Activated naive CD4-positive, alpha-beta T cell treated with anti-CD3 and anti-CD28 coated beads, Interleukin-2, amount 50 U/mL, for 72 hours (primary cell): ENCODE results near the gene C2. TPM values are rescaled to one million over a fixed set of nuclear protein-coding genes. Genes with fewer than 3 reads are reported as not detected.
"Not testable (repeated sequence)": the region's sequence is repeated elsewhere in the genome, so short reads cannot be mapped to it uniquely, and the experiment has no call there.

Experiments
- ATAC-seq, 2 donors: fragments of 150-1000 bp; cut with Tn5 transposase; 2 replicates each; pipeline ENCODE4 v1.10.0; 2021; ENCODE audit warnings: mild to moderate bottlenecking in 2 of 2, moderate library complexity in 2 of 2
- DNase-seq, 2 donors: peaks; one replicate each; pipeline ENCODE4 v3.0.0; 2021 to 2022; ENCODE audit warnings: low spot score in 2 of 2
- H3K27ac Mint-ChIP-seq, 2 donors: one replicate each; pipeline ENCODE4 v1.8.0; 2022; ENCODE audit warnings: mild to moderate bottlenecking in 2 of 2, mixed read lengths in 2 of 2
- H3K36me3 Mint-ChIP-seq, 2 donors: one replicate each; pipeline ENCODE4 v1.8.0; 2022; ENCODE audit warnings: mixed read lengths in 2 of 2
- H3K9me3 Mint-ChIP-seq, 2 donors: one replicate each; pipeline ENCODE4 v1.8.0; 2022; ENCODE audit warnings: mixed read lengths in 2 of 2
- total RNA-seq, 2 donors: library from RNA; stranded (reverse); gene quantifications; one replicate each; pipeline ENCODE4 v1.2.3, GENCODE V29; 2022

Gene C2
- total RNA-seq, 2 donors from 2014 or later, result 0.53 to 5.2 TPM

DNA sequence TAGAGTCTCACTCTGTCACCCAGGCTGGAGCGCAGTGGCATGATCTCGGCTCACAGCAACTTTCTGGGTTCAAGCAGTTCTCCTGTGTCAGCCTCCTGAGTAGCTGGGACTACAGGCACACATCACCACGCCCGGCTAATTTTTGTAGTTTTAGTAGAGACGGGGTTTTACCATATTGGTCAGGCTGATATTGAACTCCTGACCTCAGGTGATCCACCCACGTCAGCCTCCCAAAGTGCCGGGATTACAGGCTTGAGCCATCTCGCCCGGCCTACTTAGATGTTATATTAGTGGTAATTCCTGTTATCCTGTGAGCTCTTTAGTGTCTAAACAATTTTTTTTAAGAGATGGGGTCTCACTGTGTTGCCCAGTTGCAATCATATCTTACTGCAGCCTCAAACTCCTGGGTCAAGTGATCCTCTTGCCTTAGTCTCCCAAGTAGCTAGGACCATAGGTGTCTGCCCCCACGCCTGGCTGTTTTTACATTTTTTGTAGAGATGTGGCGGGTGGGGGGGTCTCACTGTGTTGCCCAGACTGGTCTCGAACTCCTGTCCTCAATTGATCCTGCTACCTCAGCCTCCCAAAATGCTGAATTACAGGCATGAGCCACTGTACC lies 50.4 kb downstream of the C2 start:
- no peaks in the 10 kb centered on the region for H3K9me3 Mint-ChIP-seq
- H3K27ac Mint-ChIP-seq, result no peak overlapping the region
- no peak for ATAC-seq
- H3K36me3 Mint-ChIP-seq, result peaks cover 0 to 1% of the 10 kb centered on the region in 2 donors
- DNase-seq, result no peak

DNA sequence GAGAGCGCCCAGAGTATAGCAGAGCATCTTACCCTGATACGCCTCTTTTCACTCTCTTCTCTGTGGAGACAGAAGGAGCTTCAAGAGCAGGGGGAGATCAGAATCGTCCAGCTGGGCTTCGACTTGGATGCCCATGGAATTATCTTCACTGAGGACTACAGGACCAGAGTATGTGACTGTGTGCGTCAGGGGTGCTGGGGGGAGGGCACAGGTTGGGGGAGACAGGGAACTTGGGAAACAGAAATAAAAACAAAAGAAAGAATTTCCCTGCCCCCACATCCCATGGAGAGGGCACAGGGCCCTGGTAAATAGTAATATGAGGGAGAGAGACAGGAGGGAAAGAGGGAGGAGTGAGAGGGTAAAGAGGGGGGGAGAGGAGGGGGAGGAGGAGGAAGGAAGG lies 51.3 kb downstream of the C2 start:
- peak overlapping the region; percentile 60 to 84 for H3K27ac Mint-ChIP-seq
- H3K9me3 Mint-ChIP-seq, result no peaks in the 10 kb centered on the region
- no peak for ATAC-seq
- no peaks in the 10 kb centered on the region for H3K36me3 Mint-ChIP-seq
- no peak for DNase-seq

DNA sequence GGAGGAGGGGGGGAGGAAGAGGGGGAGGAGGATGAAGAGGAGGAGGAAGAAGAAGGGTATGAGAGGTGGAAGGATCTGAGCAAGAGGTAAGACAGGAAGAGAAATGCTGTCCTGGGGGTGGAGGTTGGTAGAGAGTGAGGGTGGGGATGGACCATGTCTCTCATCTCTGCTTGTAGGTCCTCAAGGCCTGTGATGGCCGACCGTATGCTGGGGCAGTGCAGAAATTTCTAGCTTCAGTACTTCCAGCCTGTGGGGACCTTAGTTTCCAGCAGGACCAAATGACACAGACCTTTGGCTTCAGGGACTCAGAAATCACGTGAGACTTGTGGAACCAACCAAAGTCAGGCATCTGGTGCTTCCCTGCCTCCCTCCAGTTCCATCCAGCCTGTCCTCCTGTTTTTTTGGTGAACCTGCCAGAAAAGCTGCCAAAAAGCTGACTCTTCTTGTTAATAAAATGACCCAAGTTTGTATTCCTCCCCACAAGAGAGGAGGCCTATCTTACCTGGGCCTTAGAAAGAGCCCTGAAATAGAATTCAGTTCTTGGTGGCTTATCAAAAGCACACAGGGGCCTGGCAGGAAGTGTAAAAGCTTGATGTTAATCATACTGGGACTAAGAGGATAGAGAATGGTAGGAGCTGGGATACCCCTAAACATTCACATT lies 51.9 kb downstream of the C2 start:
- DNase-seq (peak in 1 of 2 donors; percentile 14), ATAC-seq (no peak)
- peak overlapping the region; percentile 73 to 84 for H3K27ac Mint-ChIP-seq
- H3K36me3 Mint-ChIP-seq, result no peaks in the 10 kb centered on the region
- H3K9me3 Mint-ChIP-seq, result no peaks in the 10 kb centered on the region

DNA sequence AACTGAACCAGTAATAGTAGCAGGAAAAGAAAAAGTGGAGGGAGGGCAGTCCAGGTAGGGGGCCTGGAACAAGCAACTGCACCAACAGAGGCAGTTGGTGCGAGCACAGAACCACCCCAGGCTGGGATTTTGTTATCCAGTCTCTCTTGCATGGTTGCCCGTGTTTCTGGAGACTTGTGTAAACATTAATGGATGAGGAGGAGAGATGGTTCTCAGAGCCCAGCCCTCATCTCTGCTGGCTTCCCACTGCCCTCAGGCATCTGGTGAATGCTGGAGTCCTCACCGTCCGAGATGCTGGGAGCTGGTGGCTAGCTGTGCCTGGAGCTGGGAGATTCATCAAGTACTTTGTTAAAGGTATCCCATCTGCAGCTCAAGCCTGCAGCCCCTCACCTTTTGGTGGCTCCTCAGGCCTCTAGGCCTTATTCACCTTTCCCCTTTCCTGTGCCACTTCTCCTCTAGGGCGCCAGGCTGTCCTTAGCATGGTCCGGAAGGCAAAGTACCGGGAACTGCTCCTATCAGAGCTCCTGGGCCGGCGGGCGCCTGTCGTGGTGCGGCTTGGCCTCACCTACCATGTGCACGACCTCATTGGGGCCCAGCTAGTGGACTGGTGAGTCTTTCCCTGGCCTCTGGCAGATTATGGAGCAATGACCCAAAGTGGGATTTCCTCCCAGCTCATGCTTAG lies 52.8 kb downstream of the C2 start:
- peak overlapping the region in 1 of 2 donors; percentile 84 for H3K27ac Mint-ChIP-seq
- H3K9me3 Mint-ChIP-seq, H3K36me3 Mint-ChIP-seq, ATAC-seq: not testable (repeated sequence)
- peak in 1 of 2 donors; percentile 30 for DNase-seq

DNA sequence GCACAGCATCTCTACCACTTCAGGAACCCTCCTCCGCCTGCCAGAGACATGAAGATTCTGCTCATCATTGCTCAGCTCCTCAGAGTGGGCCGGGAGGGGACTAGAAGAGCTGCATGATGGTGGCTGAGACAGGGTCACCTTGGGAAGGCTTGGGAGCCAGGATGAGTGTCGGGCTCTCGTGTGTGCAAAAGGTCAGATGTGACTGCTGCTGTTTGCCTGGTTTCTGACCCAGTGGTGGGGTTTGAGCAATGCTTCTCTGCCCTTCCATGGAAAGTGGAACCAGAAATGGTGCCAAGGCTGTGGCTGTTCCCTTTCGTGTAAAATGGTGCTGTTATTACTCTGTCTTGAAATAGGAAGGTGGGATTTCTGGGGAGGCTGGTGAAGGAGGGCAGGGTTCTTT lies 53.5 kb downstream of the C2 start:
- DNase-seq, ATAC-seq, H3K36me3 Mint-ChIP-seq, H3K27ac Mint-ChIP-seq, H3K9me3 Mint-ChIP-seq: not testable (repeated sequence)

DNA sequence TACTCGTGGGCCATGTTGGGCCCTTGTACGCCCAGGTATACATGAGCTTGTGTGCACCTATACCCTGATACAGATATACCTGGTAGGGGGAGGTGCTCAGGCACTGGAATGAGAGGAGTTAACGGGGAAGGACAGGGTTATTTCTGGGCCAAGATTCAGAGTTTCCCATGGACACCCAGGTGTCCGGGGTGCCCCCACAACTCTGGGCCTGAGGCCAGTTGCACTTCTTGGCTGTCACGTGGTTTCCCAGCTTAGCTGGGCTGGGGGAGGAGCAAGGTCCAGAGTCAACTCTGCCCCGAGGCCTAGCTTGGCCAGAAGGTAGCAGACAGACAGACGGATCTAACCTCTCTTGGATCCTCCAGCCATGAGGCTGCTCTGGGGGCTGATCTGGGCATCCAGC lies 54.2 kb downstream of the C2 start, which contains the start of gene C4A:
C4A (plus strand) TSS at position 314 of the 400 bp plus-strand sequence; CDS start at position 365, 51 bp downstream.
- ATAC-seq, H3K36me3 Mint-ChIP-seq, DNase-seq, H3K9me3 Mint-ChIP-seq, H3K27ac Mint-ChIP-seq: not testable (repeated sequence)

DNA sequence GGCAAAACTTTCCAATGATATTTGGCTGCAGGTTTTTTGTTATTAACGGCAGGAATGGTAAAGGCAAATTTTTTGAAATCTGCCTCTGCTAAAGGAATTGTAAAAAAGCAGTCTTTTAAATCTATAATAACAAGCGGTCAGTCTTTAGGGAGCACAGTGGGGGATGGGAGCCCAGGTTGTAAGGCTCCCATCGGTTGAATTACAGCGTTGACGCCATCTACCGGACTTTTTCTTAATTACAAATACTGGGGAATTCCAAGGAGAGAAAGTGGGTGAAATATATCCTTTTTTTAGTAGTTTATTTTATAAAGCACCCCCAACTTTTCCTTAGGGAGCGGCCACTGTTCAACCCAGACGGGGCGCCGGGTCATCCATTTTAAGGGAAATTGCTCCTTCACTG lies 61.8 kb downstream of the C2 start:
- not testable (repeated sequence) for DNase-seq, H3K9me3 Mint-ChIP-seq, H3K27ac Mint-ChIP-seq, H3K36me3 Mint-ChIP-seq, ATAC-seq

DNA sequence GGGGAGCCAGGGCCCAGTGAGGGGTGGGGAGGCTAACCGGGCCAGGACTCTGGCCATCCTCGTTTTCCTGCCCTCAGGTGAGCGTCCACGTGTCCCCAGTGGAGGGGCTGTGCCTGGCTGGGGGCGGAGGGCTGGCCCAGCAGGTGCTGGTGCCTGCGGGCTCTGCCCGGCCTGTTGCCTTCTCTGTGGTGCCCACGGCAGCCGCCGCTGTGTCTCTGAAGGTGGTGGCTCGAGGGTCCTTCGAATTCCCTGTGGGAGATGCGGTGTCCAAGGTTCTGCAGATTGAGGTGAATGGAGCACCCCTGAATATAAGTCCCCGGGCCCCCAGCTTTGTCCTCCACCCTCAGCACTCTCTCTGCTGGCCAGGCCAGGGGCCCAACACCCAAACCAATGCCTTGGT lies 66.9 kb downstream of the C2 start:
- DNase-seq, H3K9me3 Mint-ChIP-seq, H3K27ac Mint-ChIP-seq, ATAC-seq, H3K36me3 Mint-ChIP-seq: not testable (repeated sequence)

Other genes starting within 250 kb of the C2 start
- gene LY6G5C, start 246.7 kb upstream of the C2 start, total RNA-seq, result 1 to 10 TPM; 1.8 to 4.1 TPM
- gene ABHD16A, start 224.4 kb upstream of the C2 start, total RNA-seq, result 10 to 100 TPM; 33.1 to 46.8 TPM
- not detected for gene LY6G6F, start 220.9 kb upstream of the C2 start, total RNA-seq
- not detected for gene LY6G6D, start 212.4 kb upstream of the C2 start, total RNA-seq
- not detected for gene LY6G6C, start 206.0 kb upstream of the C2 start, total RNA-seq
- not detected for gene MPIG6B, start 204.3 kb upstream of the C2 start, total RNA-seq
- gene DDAH2, start 198.4 kb upstream of the C2 start, total RNA-seq, result 10 to 100 TPM in 1 of 2 donors, 1 to 10 TPM in 1; 6.7 to 42.6 TPM
- 100 to 1,000 TPM; 440 to 455 TPM for gene CLIC1, start 191.2 kb upstream of the C2 start, total RNA-seq
- gene MSH5, start 187.7 kb upstream of the C2 start, total RNA-seq, result 100 to 1,000 TPM; 116 to 158 TPM
- gene SAPCD1, start 165.1 kb upstream of the C2 start, total RNA-seq, result 10 to 100 TPM; 13.3 to 21.3 TPM
- 1 to 10 TPM in 1 of 2 donors, under 1 TPM in 1; 0.68 to 2.6 TPM for gene VWA7, start 150.4 kb upstream of the C2 start, total RNA-seq
- gene VARS1, start 132.0 kb upstream of the C2 start, total RNA-seq, result 100 to 1,000 TPM in 1 of 2 donors, 10 to 100 TPM in 1; 57.7 to 127 TPM
- gene LSM2, start 120.8 kb upstream of the C2 start, total RNA-seq, result 100 to 1,000 TPM; 150 to 173 TPM
- 1 to 10 TPM; 2.3 to 2.8 TPM for gene HSPA1L, start 112.4 kb upstream of the C2 start, total RNA-seq
- gene HSPA1A, start 112.2 kb upstream of the C2 start, total RNA-seq, result 10 to 100 TPM; 55.1 to 79.8 TPM
- gene HSPA1B, start 100.0 kb upstream of the C2 start, total RNA-seq, result 100 to 1,000 TPM in 1 of 2 donors, 10 to 100 TPM in 1; 53.8 to 171 TPM
- gene NEU1, start 64.9 kb upstream of the C2 start, total RNA-seq, result 10 to 100 TPM; 18.6 to 48.8 TPM
- gene SLC44A4, start 48.7 kb upstream of the C2 start, total RNA-seq, result under 1 TPM in 1 of 2 donors, not detected in 1; 0.29 TPM
- gene EHMT2, start 30.0 kb upstream of the C2 start, total RNA-seq, result 10 to 100 TPM; 40.1 to 58.5 TPM
- 1 to 10 TPM; 1.3 to 2.4 TPM for gene ZBTB12, start 25.6 kb upstream of the C2 start, total RNA-seq
- 1 to 10 TPM; 1.9 to 3.6 TPM for gene CFB, start 18.4 kb downstream of the C2 start, total RNA-seq
- gene NELFE, start 31.3 kb downstream of the C2 start, total RNA-seq, result 10 to 100 TPM; 69.7 to 70.9 TPM
- gene SKIC2, start 31.5 kb downstream of the C2 start, total RNA-seq, result 100 to 1,000 TPM in 1 of 2 donors, 10 to 100 TPM in 1; 91.8 to 115 TPM
- 10 to 100 TPM; 16.2 to 18.5 TPM for gene DXO, start 44.4 kb downstream of the C2 start, total RNA-seq
- 1 to 10 TPM; 4.1 to 8.1 TPM for gene C4A, start 54.3 kb downstream of the C2 start, total RNA-seq
- 1 to 10 TPM; 3.9 to 5.2 TPM for gene C4B, start 87.1 kb downstream of the C2 start, total RNA-seq
- under 1 TPM; 0.32 to 0.49 TPM for gene CYP21A2, start 110.7 kb downstream of the C2 start, total RNA-seq
- gene TNXB, start 181.6 kb downstream of the C2 start, total RNA-seq, result 10 to 100 TPM; 10.1 to 30.4 TPM
- 100 to 1,000 TPM in 1 of 2 donors, 10 to 100 TPM in 1; 87.5 to 101 TPM for gene ATF6B, start 200.5 kb downstream of the C2 start, total RNA-seq
- 10 to 100 TPM in 1 of 2 donors, 1 to 10 TPM in 1; 9.3 to 15.8 TPM for gene FKBPL, start 202.6 kb downstream of the C2 start, total RNA-seq
- under 1 TPM; 0.77 to 0.84 TPM for gene PRRT1, start 224.2 kb downstream of the C2 start, total RNA-seq
- 10 to 100 TPM; 13.6 to 18.7 TPM for gene PPT2, start 226.4 kb downstream of the C2 start, total RNA-seq
- gene EGFL8, start 236.9 kb downstream of the C2 start, total RNA-seq, result 10 to 100 TPM; 13.4 to 14.5 TPM
- 10 to 100 TPM; 33.2 to 35.0 TPM for gene AGPAT1, start 248.4 kb downstream of the C2 start, total RNA-seq